BJ (cell line): ENCODE results near the gene FGF9. TPM values are rescaled to one million over a fixed set of nuclear protein-coding genes. Genes with fewer than 3 reads are reported as not detected.

Experiments
- CTCF ChIA-PET: fragments of 350-600 bp; formaldehyde crosslinking; extraction: SDS; loops from one replicate; lab custom pipeline; 2021; ENCODE audit warnings: antibody characterized with exemption, inconsistent platforms; lab: Yijun Ruan, JAX
- POLR2A ChIA-PET: fragments of 300-600 bp; sonication (Branson Sonifier 250); formaldehyde crosslinking; extraction: SDS; loops from one replicate; lab custom pipeline; 2021; ENCODE audit warnings: antibody characterized with exemption; lab: Charles Lee
- DNase-seq: peaks from one replicate; pipeline ENCODE4 v3.0.0-alpha.2; 2011; ENCODE audit warnings: low read depth
- H3K27me3 ChIP-seq: 2 replicates; pipeline ENCODE4 v1.6.0; 2011; ENCODE audit warnings: low read length; ENCODE audit not compliant: control insufficient read depth, insufficient read depth
- H3K36me3 ChIP-seq: 2 replicates; pipeline ENCODE4 v1.5.1; 2011; ENCODE audit warnings: low read length; ENCODE audit not compliant: control insufficient read depth, insufficient read depth
- H3K4me3 ChIP-seq: 2 replicates; pipeline ENCODE4 v1.5.1; 2011; ENCODE audit warnings: low read depth, mild to moderate bottlenecking, control low read depth, low read length
- CTCF ChIP-seq: IDR thresholded peaks from 2 replicates; pipeline ENCODE4 v1.5.1; 2011; ENCODE audit warnings: low read depth, mild to moderate bottlenecking, control low read depth, inconsistent platforms, low read length, moderate library complexity; ENCODE audit not compliant: insufficient read depth
- polyA plus RNA-seq: library from polyadenylated mRNA; depleted of rRNA; stranded (reverse); fragments of >200 nt; gene quantifications from 2 replicates; pipeline ENCODE4 v1.2.3, GENCODE V29; 2011; rRNA removed

Gene FGF9
- polyA plus RNA-seq, 1 experiment, result not detected

GRCh38 chr13:21749410-21749809 is 78.5 kb downstream of the FGF9 start:
- ChIA-PET POLR2A (interaction anchor here (0.6 kb wide), 1 partner anchor 1707 kb away, joined by 4 read pairs; no protein-coding TSS in a partner anchor), CTCF (no interaction called here)
- no peaks in the 10 kb centered on the region for H3K27me3 ChIP-seq
- TF ChIP-seq CTCF, result no peak
- DNase-seq, result peak; percentile 45
- no peak overlapping the region for H3K4me3 ChIP-seq
- no peaks in the 10 kb centered on the region for H3K36me3 ChIP-seq

DNA sequence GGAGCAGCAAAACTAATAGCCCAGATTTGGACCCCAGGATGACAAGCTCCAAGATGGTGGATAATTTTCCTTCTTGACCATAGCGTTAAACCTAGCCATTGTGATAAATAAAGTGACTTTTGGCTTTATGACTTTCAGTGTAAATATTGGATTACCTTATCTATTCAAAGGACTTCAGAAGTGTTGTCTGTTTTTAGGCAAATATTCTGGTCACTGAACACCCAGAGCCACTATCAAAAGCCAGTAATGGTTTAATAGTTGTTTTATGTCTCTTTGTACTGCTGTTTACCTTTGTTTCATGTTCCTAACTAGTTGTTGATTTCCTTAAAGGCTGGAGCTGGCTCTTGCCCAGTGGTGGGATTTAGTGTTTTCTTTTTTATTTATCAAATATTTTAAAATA is 81.6 kb downstream of the FGF9 start:
- Histone ChIP-seq H3K27me3 (no peaks in the 10 kb centered on the region), H3K36me3 (no peaks in the 10 kb centered on the region), H3K4me3 (no peak overlapping the region)
- ChIA-PET CTCF (no interaction called here), POLR2A (interaction anchor here (0.5 kb wide), 1 partner anchor 68 kb away, joined by 3 read pairs; no protein-coding TSS in a partner anchor)
- no peak for TF ChIP-seq CTCF
- DNase-seq, result no peak

GRCh38 chr13:21753117-21753729 is 82.3 kb downstream of the FGF9 start:
- ChIA-PET CTCF (no interaction called here), POLR2A (no interaction called here)
- DNase-seq, result no peak
- no peak for TF ChIP-seq CTCF
- H3K4me3 ChIP-seq, result no peak overlapping the region
- H3K27me3 ChIP-seq, result no peaks in the 10 kb centered on the region
- H3K36me3 ChIP-seq, result no peaks in the 10 kb centered on the region

Other genes starting within 250 kb of the FGF9 start
- gene ZDHHC20, start 211.8 kb upstream of the FGF9 start, polyA plus RNA-seq, result 20.2 and 51.3 TPM in 2 replicates
- gene MICU2, start 66.9 kb upstream of the FGF9 start, polyA plus RNA-seq, result 20.3 and 40.6 TPM in 2 replicates